GM18507 (cell line): Measurements from ENCODE around the gene ARHGAP18.

ENCODE experiments used
- DNase-seq: peaks from one replicate; pipeline ENCODE4 v3.0.0; 2011; ENCODE audit warnings: low read depth; ENCODE audit not compliant: insufficient read length; ENCODE audit errors: extremely low spot score
- FAIRE-seq: peaks from 2 replicates; lab custom pipeline; 2011; peaks lifted over from hg19 to GRCh38; lab: Jason Lieb, UNC

ARHGAP18 gene

DNA sequence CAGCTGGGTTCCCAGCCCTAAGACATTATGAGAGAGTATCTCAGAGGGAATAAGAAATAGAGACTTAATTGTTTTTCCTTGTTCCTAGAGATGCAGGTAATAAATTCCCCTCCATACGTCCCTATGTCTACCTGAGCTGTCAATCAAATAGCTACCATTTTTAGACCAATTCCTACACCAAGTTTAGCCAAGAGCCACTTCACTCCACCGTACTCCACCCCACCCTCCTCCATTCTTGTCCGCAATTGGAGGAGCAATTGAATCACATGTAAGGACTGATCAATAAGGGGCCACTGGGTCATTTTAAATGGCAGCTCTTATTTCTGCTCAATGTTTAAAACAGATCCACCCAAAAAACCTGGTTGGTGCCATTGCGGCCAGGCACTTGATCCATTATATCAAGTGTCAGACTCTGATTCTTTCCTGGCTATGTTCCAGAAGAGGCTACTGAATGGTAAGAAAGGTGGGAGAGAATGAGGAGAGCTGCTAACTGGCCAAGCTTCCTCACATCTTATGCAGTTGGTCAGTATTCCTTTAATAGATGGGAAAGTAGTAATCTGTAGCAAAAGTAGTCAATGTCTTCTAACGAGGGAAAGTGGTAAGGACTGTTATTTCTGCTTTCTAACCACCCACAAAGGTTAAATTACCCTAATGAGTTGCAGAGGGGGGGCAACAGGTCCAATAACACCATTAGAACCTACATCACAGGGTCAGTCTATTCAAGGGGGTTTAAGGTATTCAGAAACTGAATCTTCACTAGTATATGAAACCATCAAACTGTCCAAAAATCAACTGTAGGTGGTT, 34.1 kb downstream of the ARHGAP18 start:
- no peak for DNase-seq
- no peak for FAIRE-seq

DNA sequence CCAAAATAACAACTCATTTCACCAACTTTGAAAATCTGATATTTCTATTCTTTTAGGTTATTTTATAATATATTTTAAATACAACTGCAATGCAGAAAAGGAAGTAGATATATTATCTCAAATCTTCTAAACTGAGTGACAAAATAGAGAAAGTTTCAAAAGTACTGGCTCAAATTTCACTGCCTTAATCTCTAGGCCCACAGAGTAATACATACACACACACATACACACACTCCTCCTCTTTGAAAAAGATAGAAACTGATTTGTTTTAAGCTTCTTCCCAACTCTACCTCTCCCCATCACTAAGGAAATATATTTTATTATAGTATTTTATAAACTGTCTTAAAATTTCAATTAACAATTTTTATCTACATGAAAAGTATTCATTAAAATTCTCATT, 36.2 kb downstream of the ARHGAP18 start:
- DNase-seq, result no peak
- FAIRE-seq, result no peak

DNA sequence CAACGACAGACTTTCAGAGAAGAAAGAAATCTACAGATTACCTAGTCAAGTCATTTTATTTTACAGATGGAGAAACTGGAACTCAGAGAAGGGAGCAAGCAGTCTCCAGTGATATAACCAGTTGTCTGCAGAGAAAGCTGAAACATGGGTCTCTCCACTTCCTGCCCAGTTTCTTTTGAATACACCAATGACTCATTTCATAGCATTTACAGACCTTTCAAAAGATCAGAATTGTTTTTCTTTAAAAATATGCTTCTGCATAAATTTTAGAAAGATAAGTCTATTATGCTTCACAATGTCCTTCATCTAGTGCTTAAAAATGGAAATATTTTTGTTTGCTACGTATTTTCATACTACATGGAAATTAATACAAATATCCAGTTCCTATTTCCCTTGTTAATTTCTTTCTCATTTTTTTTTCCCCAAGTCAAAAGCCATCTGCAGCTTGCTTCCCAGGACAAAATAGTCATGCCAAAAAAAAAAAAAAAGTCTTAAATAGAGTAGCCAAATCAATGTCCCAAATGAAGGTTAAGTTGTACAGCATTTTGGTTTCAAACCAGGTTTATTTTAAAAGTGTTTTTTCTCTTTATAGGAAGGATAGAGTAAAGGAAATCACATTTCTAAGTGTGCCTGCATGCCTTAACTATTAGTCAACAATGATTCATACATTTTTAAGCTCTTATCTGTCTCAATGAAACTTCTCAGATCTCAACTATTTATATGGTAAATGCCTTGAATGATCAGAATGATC, 36.9 kb downstream of the ARHGAP18 start:
- FAIRE-seq (peak; percentile 82), DNase-seq (no peak)

DNA sequence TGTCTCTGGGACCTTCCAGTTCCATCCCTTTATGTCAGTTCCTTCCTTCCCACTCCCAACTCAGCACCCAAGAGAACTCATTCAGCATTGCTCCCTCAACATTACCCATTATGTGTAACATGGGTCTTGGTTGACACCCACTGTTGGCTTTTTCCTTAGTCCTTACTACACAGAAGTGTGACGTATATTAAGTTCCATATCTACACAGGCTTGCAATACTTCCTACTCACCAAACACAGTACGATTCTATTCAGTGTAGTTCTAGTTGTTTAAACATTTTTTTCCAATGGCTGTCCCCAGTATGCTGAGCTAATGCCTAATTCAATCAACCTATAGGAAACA, 37.7 kb downstream of the ARHGAP18 start:
- DNase-seq, result no peak
- no peak for FAIRE-seq

DNA sequence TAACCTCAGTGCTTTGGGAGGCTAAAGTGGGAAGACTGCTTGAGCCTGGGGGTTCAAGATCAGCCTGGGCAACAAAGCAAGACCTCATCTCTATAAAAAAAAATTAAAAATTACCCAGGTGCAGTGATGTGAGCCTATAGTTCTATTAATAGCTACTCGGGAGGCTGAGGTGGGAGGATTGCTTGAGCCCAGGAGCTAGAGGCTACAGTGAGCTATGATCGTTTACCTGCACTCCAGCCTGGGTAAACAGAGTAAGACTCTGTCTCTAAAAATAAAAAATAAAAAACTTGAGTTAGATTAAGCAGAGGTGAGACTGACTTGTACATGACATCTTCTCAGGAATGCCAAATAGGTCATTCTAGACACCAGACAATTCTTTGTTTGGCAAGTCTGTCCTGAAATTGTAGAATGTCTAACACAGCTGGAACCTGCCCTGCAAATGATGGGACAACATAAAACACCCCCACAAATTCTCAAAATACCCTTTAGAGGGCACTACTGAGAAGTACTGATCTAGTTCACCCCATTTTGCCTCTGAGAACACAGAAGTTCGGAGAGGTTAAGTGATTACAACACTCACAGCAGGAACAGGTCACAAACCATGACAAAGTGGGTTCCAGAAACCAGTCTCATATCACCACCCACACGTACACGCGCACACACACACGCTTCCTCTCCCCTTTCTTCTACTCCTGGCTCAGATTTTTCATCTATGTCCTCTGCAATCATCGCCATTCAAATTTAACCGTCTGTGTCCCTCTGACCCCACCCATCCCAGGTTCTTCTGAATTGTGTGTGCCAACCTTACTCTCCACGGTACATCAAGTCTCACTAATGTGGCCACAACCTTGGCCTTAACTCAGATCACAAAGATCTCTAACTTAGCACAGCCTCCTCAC, 38.3 kb downstream of the ARHGAP18 start:
- DNase-seq (no peak), FAIRE-seq (peak; percentile 86)

DNA sequence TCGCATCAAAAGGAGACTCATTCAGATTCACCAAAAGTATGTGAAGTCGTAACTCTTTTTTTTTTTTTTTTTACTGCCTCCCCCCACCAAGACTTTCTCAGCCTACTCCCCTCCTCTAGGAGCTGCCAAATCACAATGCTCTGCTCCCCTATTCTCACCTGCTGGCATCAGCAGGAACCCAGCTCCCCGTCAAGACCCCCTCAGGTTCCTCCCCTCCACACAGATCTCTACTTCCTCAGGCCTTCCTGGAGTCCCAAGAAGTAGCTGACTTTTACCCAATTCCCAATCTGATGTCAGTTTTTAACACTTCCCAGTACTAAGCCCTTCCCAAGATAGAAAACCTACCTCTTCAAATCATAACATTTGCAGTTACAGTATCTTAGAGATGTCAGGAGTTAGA, 39.3 kb downstream of the ARHGAP18 start:
- no peak for DNase-seq
- no peak for FAIRE-seq

DNA sequence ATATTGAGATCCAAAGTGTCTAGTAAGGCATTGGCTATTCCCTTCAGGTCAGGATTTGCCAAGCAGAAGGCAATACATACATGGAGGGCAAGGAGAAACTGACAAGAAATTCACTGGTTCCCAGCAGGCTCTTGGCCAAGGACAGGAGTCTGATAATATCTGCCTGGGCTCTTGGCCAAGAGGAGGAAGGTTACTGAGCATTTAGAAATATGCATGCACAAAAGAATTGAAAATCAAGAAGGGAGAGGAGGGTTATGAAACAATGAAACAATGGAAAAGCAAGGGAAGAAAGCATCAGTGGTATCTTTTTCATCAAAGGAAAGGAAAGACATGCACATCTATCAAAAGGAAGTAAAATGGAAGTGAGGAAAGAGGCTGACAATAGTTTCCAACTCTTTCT, 42.4 kb downstream of the ARHGAP18 start:
- FAIRE-seq (no peak), DNase-seq (no peak)

DNA sequence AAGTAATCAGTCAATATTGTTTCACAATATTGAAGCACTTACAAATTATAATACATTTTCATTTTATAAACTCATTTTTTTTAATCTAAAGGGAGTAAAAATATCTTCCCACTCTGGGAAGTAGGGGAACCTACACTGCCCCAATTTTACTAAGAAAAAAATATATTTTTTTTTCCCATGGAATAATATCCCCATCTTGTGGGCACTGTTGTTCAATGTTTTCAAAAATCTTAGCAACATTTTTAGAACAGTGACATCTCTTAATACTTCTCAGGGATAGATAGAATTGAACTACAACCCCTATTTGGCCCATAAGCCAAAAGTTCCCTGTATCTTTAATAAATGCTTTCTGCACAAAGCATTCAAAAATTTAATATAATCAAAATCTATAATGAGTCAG, 42.9 kb downstream of the ARHGAP18 start:
- DNase-seq (no peak), FAIRE-seq (no peak)

DNA sequence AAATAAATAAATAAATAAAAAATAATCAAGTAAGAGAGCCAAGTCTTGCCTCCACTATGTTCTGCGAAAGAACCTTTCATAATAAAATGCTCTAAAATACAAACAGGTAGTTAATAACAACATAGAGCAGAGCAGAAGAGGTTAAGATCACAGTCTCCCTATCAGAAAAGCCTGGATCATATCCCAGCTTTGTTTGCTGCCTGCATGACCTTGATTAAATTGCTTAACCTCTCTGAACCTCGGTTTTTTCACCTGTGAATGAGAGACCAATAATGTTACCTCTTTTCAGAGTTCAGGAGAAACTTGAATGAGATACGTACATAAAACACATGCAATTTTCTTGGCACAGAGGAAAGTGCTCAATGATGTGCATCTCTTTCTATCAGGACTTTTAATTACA, 44.4 kb downstream of the ARHGAP18 start:
- no peak for FAIRE-seq

DNA sequence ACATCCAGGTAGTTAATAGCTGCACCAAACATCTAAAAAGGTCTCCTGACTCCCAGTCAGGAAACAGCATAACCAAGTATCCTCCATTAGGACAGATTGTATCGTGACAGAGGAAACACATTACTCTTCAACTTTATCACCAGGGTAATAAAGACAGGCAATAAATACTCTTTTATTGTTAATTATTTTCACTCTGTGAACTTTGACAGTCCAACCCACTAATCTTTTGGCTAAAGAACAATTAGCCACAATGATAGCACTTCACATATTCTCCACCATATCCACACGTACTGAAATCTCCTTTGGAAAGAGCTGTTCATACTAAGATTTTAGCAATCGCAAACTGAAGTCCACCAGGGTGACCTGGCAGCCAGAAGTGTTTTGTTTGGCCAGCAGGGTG, 46.4 kb downstream of the ARHGAP18 start:
- DNase-seq (no peak), FAIRE-seq (no peak)

More for the DNA sequence above, 44.4 kb downstream of the ARHGAP18 start:
- no peak for DNase-seq

DNA sequence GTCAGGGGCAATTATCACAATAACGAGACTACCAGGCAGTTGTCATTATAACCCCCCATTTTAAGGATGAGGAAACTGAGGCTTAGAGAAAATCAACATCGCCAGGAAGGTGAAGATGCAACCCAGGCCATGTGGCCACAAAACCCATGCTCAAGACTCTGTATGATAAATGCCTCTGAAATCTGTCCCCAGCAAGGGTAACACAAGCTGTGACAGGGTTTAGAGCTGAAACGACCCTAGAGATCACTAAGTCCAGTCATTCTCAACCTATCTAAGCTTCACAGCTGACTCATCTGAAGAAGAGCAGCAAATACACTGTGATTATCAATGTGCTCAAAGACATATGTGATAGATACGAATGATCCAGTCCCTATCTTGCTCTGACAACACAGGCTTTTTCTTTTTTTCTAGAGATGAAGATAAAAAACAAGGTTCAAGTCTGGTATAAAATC, 47.0 kb downstream of the ARHGAP18 start:
- DNase-seq (no peak), FAIRE-seq (no peak)

DNA sequence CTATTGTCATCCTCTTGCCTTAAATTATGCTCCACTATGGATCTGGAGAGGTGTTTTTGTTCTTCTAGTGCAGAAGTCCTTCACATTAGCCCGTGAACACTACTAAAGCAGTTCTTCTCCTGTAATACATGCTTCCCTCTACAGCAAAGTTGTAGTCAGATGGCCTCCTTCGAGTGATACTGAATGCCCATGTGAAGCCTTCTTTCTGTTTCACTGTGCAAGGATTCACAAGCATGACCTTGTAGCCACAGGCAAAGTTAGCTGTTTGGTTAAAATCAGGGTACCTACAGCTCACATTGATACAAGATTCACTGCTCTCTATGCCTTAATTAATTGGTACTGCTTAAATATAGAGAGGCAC, 47.6 kb downstream of the ARHGAP18 start:
- DNase-seq, result no peak

DNA sequence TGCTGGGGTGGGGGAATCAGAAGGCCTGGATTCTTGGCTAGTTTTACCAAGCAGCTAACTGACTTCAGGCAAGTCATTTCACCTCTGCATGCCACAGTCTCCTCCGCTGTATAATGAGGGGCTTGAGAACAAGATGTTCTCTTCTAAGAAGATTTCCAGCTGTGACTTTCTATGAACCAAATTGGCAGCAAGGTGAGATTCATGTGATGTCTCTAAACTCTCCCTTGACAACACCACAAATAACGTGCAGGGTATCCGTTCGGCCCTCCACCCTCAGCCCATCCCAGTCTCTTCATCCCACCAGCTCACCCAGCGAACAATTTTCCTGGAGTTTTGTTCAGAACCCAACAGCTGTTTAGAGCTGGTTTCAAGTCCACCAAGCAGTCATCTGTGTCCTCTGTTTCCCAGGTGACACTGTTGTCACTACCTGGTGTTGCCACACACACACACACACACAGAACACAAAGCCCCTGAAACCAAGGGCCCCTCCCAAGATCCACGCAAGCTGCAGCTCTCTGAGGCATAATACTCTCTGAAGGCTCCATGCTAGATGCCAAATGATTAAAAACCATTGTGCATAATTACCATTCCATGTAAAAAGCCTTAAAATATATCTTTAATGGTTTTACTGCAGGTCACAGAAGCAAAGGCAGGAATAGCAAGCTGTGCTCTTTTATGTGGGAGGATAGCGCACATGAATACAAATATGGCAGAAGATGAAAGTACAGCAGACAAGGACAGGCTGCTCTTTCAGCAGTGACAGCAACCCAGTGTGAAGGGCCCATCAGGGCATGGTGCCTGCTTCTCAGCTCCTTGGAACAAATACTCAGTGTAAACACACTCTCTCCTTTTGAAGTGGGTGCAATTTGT, 48.2 kb downstream of the ARHGAP18 start:
- DNase-seq (no peak), FAIRE-seq (no peak)

More for the DNA sequence above, 47.6 kb downstream of the ARHGAP18 start:
- FAIRE-seq, result peak; percentile 67

DNA sequence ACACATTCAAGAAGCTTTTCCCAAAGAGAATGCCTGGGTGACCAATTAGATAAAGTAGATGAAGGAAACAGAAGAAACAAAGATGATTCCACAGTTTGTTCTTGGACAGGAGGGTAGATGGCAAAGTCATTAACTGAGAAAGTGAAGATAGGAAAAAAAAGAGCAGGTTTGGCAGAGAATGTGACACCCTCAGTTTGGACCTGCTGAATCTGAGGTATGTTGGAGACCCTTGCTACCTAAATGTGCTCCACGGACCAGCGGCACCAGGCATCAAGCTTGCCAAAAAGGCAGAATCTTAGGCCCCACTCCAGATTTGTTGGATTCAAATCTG, 49.7 kb downstream of the ARHGAP18 start:
- no peak for DNase-seq
- FAIRE-seq, result no peak

DNA sequence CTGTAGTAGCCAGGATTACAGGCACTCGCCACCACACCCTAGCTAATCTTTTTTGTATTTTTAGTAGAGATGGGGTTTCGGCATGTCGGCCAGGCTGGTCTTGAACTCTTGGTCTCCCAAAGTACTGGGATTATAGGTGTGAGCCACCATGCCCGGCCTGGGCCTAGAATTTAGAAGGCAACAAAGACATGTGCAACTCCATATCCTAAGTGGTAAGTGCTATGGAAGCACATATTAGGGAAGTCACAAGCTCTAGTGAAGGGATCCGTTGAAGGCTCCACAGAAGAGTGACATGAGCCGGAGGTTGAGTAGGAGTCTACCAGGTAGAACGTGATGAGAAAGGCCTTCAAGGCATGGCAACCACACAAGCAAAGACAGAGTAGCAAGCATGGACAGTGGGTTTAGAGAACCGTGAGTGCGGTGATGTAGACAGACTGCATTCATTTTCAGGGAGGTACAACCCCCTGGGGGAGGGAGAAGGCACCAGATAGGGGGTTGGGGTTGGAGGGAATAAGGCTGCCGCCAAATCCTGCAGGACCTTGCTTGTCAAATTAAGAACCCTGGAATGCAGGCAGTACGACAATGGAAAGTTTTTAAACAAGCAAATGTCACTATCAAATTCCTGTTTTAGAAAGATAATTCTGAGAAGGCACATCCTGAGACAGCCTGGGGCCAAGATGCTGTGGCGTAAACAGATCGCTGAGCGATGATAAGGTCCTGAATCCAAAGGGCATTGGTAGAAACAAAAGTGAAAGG, 50.2 kb downstream of the ARHGAP18 start:
- DNase-seq, result no peak
- no peak for FAIRE-seq

DNA sequence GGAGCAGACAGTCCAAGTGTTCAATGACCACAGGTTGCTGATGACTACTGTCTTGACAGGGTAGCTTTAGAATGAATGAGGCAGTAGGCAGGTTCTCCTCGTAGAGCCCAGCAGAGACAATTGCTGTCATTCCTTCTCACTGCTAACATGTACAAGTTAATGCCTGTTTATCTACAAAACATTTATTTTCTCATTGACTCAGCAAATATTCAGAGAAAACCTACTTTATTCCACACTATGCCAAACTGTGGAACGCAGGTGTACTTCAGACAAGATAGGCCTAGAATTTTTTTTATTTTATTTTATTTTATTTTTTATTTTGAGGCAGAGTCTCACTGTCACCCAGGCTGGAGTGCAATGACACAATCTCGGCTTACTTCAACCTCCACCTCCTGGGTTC, 50.8 kb downstream of the ARHGAP18 start:
- no peak for DNase-seq
- no peak for FAIRE-seq

DNA sequence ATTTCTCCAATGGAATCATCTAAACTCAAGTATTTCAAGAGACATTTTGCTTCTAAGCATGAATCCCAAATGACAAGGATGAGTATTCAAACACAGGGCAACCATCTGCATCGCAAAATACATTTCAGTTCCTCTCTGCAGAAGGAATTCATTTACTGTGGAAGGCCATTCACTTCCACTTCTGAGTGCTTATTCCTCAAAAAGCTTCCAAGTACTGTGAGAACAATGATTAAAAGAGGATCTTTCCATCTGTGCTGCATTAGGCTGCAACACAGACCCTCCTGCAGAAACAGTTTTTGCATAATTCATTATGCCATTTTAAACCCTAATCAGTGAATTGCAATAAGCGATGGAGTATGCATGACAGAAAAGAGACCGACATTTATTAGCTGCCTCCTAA, 52.5 kb downstream of the ARHGAP18 start:
- no peak for DNase-seq
- no peak for FAIRE-seq

DNA sequence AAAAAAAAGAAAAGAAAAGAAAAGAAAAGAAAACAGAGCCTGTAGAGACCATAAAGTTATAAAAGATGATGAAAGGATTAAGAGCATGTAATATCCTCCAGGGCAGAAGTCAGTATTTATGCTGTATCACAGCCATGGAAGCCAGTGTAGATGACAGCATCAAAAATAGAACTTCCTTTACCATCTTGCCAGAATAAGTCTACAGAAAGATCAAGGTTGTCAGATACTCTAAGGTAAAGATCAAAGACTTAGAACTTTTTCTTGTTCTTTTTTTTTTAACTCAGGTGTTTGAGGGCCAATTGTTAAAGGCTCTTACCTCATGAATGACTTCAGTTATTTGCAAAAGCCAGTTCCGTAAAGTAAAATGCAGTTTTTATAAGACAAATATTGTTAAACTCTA, 54.6 kb downstream of the ARHGAP18 start:
- no peak for DNase-seq
- FAIRE-seq, result peak; percentile 21

DNA sequence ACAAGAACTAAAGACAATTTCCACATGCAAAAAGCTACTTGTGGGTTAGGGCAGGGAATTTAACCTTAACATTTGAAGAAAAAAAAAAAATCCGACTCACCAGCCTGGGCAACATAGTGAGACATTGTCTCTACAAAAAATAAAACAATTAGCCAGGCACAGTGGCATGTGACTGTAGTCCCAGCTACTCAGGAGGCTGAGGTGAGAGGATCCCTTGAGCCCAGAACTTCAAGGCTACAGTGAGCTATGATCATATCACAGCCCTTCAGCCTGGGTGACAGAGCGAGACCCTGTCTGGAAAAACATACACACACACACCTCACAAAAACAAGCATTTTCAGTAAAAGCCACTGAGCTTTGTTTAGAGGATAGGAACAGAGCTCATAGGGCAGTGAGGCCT, 56.2 kb downstream of the ARHGAP18 start:
- FAIRE-seq (no peak), DNase-seq (no peak)
